PC-3 (cell line): ENCODE data around the gene GH1.

ENCODE experiments used
- EZH2phosphoT487 ChIP-seq: fragments of 300-600 bp; sonication (generic); IDR thresholded peaks from 2 replicates; pipeline ENCODE4 v1.6.1; 2018; ENCODE audit warnings: mild to moderate bottlenecking, antibody characterized with exemption, low read length, borderline replicate concordance
- TF ChIP-seq, protein P1 (sequence below): fragments of 300-600 bp; sonication (generic); conservative IDR thresholded peaks from 2 replicates; pipeline ENCODE4 v1.5.1; 2017; ENCODE audit warnings: antibody characterized with exemption, low read depth, mild to moderate bottlenecking, low read length

DNA sequence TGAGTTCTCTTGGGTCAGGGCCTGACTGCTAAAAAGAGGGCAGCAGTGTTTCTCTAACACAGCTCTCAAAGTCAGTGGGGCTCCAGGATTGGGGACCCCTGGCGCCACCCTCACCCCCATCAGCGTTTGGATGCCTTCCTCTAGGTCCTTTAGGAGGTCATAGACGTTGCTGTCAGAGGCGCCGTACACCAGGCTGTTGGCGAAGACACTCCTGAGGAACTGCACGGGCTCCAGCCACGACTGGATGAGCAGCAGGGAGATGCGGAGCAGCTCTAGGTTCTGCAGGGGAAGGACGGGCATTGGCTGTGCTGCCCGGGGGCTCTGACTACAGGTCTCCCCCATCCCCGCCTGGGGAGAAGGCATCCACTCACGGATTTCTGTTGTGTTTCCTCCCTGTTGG, 993 bp downstream of the GH1 start:
- TF ChIP-seq, protein P1, sequence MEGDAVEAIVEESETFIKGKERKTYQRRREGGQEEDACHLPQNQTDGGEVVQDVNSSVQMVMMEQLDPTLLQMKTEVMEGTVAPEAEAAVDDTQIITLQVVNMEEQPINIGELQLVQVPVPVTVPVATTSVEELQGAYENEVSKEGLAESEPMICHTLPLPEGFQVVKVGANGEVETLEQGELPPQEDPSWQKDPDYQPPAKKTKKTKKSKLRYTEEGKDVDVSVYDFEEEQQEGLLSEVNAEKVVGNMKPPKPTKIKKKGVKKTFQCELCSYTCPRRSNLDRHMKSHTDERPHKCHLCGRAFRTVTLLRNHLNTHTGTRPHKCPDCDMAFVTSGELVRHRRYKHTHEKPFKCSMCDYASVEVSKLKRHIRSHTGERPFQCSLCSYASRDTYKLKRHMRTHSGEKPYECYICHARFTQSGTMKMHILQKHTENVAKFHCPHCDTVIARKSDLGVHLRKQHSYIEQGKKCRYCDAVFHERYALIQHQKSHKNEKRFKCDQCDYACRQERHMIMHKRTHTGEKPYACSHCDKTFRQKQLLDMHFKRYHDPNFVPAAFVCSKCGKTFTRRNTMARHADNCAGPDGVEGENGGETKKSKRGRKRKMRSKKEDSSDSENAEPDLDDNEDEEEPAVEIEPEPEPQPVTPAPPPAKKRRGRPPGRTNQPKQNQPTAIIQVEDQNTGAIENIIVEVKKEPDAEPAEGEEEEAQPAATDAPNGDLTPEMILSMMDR: no peak
- no peak for TF ChIP-seq EZH2phosphoT487
